Measurements from ENCODE around the gene HSPD1.

- no peak for TF ChIP-seq CTCF (tag by site-specific recombination; IDR thresholded peaks at IDR 0.05)
- TF ChIP-seq, protein P1, sequence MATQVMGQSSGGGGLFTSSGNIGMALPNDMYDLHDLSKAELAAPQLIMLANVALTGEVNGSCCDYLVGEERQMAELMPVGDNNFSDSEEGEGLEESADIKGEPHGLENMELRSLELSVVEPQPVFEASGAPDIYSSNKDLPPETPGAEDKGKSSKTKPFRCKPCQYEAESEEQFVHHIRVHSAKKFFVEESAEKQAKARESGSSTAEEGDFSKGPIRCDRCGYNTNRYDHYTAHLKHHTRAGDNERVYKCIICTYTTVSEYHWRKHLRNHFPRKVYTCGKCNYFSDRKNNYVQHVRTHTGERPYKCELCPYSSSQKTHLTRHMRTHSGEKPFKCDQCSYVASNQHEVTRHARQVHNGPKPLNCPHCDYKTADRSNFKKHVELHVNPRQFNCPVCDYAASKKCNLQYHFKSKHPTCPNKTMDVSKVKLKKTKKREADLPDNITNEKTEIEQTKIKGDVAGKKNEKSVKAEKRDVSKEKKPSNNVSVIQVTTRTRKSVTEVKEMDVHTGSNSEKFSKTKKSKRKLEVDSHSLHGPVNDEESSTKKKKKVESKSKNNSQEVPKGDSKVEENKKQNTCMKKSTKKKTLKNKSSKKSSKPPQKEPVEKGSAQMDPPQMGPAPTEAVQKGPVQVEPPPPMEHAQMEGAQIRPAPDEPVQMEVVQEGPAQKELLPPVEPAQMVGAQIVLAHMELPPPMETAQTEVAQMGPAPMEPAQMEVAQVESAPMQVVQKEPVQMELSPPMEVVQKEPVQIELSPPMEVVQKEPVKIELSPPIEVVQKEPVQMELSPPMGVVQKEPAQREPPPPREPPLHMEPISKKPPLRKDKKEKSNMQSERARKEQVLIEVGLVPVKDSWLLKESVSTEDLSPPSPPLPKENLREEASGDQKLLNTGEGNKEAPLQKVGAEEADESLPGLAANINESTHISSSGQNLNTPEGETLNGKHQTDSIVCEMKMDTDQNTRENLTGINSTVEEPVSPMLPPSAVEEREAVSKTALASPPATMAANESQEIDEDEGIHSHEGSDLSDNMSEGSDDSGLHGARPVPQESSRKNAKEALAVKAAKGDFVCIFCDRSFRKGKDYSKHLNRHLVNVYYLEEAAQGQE (tag by site-specific recombination; IDR thresholded peaks at IDR 0.05) = no peak
Measured at GRCh38 chr2:197504512-197504911, 4.9 kb upstream of the HSPD1 start.
